Hippocampal formation (tissue), 2 donors: Measurements from ENCODE around the gene LKAAEAR1.
A peak's percentile ranks its signal among the peaks of the same experiment; 100 is the strongest.
"Not testable (repeated sequence)": the region's sequence is repeated elsewhere in the genome, so short reads cannot be mapped to it uniquely, and the experiment has no call there.

Source experiments
- DNase-seq, 2 donors: peaks; one replicate each; lab custom pipeline; 2025; lab: John Stamatoyannopoulos, UW

LKAAEAR1 gene

GRCh38 chr20:64098471-64099013 lies 14.3 kb upstream of the LKAAEAR1 start:
- DNase-seq, result no peak

- no peak for DNase-seq
Observed at GRCh38 chr20:64096535-64096934, 12.3 kb upstream of the LKAAEAR1 start.

- no peak for DNase-seq
Observed at GRCh38 chr20:64095927-64096326, 11.7 kb upstream of the LKAAEAR1 start.

- no peak for DNase-seq
Observed at GRCh38 chr20:64095455-64095854, 11.3 kb upstream of the LKAAEAR1 start.

- no peak for DNase-seq
Observed at GRCh38 chr20:64093013-64093503, 8.9 kb upstream of the LKAAEAR1 start.

GRCh38 chr20:64092258-64093012 lies 8.2 kb upstream of the LKAAEAR1 start:
- DNase-seq, result no peak

- no peak for DNase-seq
Observed at GRCh38 chr20:64091770-64092169, 7.6 kb upstream of the LKAAEAR1 start.

- no peak for DNase-seq
Observed at GRCh38 chr20:64091340-64091739, 7.1 kb upstream of the LKAAEAR1 start.

- no peak for DNase-seq
Observed at GRCh38 chr20:64090165-64090564, 6.0 kb upstream of the LKAAEAR1 start.

- not testable (repeated sequence) for DNase-seq
Observed at GRCh38 chr20:64088586-64088985, 4.4 kb upstream of the LKAAEAR1 start.

- DNase-seq, result not testable (repeated sequence)
Observed at GRCh38 chr20:64087226-64087825, 3.1 kb upstream of the LKAAEAR1 start.

- DNase-seq, result no peak
Observed at GRCh38 chr20:64086801-64087200, 2.6 kb upstream of the LKAAEAR1 start.

GRCh38 chr20:64084685-64085152 lies 521 bp upstream of the LKAAEAR1 start:
- no peak for DNase-seq

GRCh38 chr20:64083378-64083803 lies 807 bp downstream of the LKAAEAR1 start:
- peak; percentile 39 to 49 for DNase-seq

- no peak for DNase-seq
Observed at GRCh38 chr20:64082820-64083377, 1.3 kb downstream of the LKAAEAR1 start.

GRCh38 chr20:64082126-64082731 lies 2.0 kb downstream of the LKAAEAR1 start:
- peak in 1 of 2 donors; percentile 26 for DNase-seq

GRCh38 chr20:64081624-64081964 lies 2.6 kb downstream of the LKAAEAR1 start:
- no peak for DNase-seq

- DNase-seq, result no peak
Observed at GRCh38 chr20:64080813-64081623, 3.2 kb downstream of the LKAAEAR1 start.

GRCh38 chr20:64080013-64080812 lies 4.0 kb downstream of the LKAAEAR1 start, which contains the start of gene OPRL1:
Gene OPRL1 (plus strand): TSS chr20:64080082. CDS start chr20:64092721, 12,639 bp downstream.
- no peak for DNase-seq

- DNase-seq, result peak in 1 of 2 donors; percentile 55
Observed at GRCh38 chr20:64079273-64080012, 4.8 kb downstream of the LKAAEAR1 start, which contains the start of gene RGS19. Gene RGS19 (minus strand): TSS chr20:64079518. CDS start chr20:64076886, 2,632 bp downstream.
